Medulla oblongata (tissue), 1 donor: ENCODE results near the gene NR6A1.
"Not testable (repeated sequence)": the region's sequence is repeated elsewhere in the genome, so short reads cannot be mapped to it uniquely, and the experiment has no call there.

Experiments used
- DNase-seq: peaks from one replicate; pipeline ENCODE4 v3.0.0-alpha.2; 2015; ENCODE audit errors: extremely low spot score

The NR6A1 gene

DNA sequence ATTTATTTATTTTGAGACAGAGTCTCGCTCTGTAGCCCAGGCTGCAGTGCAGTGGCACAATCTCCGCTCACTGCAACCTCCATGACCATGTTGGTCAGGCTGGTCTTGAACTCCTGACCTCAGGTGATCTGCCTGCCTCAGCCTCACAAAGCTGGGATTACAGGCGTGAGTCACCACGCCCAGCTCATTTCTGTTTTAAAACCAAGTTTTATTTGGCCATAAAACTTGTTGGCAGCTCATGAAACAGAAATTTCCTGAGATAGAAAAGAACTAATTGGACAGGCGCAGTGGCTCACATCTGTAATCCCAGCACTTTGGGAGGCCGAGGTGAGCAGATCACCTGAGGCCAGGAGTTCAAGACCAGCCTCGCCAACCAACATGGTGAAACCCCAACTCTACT lies 155.3 kb downstream of the NR6A1 start:
- not testable (repeated sequence) for DNase-seq

DNA sequence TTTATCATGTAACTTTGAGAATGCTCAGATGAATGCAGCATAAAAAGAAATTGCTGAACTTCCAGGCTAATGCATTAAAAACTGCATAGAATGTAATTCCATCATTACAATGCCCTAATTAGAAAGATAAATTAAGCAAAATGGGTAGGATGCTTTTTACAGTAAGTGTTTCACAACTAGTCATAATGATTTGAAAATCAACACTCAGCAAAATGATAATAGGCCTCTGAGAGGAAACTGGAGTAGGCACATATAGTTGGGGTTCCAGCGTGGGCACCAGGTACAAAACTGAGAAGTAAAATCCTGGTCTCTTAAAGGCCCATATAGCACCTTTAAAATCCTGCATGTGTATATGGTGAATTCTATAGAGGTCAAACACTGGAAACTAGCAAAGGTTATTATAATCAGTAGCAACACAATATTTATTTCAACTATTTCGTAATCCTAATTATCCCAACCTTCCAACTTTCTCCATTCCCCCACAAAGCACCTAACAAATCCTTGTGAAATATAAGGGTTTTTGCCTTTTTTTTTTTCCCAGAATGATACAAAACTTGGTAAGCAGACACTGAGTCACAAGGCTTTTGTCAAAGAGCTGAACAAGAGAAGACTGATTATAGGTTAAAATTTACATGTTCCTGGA lies 155.9 kb downstream of the NR6A1 start:
- DNase-seq = no peak

DNA sequence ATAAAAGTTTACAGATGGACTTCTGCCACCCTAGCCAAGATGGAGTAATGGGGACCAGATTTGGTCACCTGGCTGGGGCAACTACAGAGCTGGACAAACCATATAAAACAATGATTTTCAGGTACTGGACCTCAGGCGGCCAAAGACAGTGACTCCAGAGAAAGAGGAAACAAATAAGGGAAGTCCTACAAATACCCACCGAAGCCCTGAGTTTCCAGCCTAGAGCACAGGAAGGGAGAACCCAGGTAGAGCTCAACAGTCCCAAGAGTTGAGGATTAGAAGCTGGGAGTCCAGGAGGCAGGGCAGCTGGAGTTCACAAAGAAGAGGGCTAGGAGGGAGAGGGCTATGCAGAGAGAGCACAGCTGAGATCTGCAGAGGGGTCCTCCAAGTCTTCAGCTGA lies 157.3 kb downstream of the NR6A1 start:
- DNase-seq = peak; percentile 8

DNA sequence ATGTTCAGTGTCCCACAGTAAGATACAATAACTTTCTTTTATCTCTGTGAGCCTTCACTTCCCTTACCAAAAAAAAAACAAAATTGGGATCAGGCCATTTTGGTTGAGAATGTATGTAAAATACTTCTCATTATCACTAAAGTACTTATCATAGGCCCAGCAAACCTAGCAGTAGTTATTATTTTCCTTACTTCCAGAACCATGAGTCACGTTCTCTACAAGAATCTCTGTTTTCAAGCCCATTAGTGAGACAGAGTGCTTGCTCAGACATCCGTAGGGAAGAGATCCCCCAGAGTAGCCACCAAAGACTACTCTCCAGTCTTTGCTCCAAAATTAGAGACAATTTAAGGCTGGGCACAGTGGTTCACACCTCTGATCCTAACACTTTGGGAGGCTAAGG lies 160.0 kb downstream of the NR6A1 start:
- no peak for DNase-seq

DNA sequence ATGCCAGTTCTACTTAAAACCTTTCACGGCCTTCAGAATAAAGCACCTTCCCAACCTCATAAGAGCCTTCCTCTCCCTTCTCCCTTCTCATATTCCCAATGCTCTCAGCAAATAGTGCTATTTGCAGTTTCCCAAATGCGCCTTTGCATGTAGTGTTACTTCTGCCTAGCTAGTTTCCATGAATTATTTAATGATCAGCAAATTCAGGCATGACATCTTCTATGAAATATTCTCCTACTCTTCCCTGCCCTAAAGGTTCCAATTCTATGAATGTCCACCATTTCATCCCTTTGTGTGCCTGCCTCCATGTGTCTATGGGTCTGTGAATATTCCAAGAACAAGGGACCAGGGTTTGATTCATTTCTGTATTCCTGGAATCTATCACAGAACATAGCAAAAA lies 165.1 kb downstream of the NR6A1 start:
- DNase-seq = no peak

DNA sequence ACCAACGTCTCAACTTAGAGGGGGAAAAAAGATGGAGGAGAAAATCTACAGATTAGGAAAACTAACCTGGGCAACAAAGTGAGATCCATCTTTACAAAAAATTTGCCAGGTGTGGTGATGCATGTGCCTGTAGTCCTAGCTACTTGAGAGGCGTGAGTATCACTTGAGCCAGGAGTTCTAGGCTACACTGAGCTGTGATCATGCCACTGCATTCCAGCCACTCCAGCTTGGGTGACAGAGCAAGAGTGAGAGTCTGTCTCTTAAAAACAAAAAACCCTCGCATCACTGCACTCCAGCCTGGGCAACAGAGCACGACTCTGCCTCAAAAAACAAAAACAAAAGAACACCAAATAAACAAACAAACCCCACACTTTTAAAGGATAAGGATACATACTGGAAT lies 165.9 kb downstream of the NR6A1 start:
- DNase-seq = no peak

DNA sequence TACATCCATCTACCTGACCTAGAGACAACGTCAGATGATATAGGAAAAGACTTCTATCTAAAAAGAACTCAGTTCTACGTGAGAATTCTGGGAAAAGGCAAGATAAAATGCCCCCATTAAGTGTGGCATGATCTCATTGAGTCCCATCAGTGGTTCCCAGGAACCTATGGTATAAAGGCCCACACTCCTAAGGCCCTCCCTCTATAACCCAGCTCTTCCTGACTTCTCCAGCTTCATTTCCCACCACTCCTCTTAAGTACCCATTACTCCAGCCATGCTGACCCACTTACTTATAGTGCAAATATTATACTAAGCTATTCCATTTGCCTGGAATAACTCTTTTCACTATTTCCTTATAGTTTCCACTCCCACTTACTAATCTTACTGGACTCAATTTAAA lies 168.5 kb downstream of the NR6A1 start:
- DNase-seq = no peak

DNA sequence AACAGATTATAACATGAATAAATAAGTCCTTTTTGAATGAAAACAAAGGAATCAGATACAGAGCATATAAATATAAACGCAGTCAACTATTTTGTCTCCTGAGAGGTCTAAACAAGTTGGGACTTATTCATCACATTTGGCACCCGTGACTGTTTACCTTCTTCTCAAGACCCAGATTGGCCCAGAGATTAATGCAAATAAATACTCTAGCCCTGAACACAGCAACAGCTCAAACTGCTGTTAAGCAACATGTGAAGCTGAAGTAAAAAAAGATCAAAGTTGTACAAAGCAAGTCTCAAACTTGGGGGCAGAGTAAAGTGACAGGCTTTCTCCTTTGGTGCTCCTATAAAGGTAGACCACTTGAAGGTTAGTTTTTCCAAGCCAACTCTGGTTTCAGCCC lies 168.9 kb downstream of the NR6A1 start:
- DNase-seq = no peak

DNA sequence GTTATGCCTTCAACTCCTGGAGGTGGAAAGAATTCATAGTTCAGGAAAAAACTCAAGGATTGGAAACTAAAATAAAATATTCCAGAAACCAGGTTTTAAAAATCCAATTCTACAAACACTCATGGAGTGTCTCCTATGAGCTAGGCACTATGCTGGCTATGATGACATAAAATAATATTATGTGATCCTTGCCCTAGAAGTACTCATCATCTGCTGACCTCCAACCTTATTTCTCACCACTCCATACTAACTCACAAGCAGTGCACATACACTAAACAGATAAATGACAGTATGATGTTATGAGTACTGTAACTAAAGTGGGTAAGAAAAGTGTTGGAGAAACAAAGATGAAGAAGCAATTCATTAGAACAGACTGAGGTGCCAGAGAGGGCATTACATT lies 170.7 kb downstream of the NR6A1 start:
- no peak for DNase-seq

DNA sequence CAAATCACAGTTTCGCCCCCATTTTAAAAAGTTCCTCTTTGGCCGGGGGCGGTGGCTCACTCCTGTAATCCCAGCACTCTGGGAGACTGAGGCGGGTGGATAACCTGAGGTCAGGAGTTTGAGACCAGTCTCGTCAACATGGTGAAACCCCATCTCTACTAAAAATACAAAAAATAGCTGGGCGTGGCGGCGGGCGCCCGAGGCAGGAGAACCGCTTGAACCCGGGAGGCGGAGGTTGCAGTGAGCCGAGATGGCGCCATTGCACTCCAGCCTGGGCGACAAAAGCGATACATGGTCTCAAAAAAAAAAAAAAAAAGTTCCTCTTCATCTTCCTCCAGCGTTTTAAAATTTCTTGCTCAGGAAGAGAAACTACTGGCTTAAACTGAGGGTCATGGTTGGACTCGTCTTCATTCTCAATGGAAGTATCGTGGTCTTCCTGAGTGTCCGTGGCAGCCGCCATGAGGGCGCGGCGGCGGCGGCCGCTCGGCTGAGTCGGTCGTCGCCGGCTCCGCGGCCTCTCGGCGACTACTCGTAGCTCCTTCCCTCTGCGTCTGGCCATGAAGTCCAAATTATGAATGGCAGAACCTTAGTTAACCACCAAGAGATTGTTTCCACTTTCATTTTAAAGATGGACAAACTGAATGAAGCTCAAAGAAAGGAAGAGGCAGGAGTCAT lies 171.9 kb downstream of the NR6A1 start:
- DNase-seq = no peak

DNA sequence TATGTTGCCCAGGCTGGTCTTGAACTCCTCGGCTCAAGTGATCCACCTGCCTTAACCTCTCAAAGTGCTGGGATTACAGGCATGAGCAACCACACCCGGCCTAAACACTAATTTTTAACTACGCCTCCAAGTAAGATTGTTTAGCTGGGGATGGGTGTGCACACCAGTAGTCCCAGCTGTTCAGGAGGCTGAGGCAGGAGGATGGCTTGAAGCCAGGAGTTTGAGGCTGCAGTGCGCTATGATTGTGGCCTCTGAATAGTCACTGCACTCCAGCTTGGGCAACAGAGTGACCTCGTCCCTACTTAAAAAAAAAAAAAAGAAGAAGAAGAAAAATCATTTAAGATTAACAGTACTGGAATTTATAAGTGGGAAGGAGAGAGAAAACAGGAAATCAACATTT lies 173.1 kb downstream of the NR6A1 start:
- no peak for DNase-seq

DNA sequence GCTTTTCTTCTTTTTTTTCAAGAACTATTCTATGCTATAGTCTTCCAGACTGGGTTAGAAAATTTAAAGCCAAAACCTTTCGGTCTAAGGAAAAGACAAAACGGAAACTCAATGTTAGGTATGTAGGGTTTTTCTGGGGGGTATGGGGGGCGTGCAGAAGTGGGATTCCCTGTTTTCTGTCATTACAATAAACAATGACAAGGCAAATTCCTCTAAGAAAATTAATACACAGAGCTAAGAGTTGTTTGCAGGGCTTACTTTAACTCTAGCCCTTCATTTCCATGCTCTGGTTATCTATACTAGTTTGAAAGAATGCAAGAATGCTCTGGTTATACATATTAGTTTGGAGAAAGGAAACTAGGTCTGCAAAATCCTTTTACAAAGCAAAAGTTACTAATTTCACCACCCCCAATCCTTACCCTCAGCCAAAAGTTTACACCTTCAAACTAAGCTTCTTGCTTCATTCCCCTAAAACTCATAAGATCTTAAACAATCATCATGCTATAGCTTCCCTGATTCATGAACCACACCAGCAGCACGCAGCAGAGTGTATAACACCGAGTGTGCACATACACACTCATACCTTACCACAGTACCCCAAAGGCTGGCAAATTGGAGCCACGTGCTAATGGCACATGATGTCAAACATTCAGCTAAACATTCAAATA lies 174.8 kb downstream of the NR6A1 start:
- DNase-seq = no peak

DNA sequence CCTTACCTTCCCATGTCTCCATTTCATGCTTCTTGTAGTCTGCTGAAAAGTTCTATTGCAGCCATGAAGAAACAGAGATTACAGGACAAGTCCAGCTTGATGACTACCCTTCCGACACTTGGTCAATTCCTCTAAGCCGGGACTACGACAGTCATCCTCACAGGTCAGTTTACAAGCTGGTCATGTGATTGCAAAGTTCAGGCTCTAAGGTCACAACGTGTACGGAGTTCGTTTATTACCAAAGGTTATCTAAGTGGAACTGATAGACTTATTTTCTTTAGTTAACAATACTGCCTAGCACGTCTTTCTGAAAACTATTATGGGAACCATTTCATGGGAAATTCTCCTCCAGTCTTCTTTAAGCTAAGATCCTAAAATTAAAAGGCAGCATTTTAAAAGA lies 175.4 kb downstream of the NR6A1 start:
- DNase-seq = no peak

DNA sequence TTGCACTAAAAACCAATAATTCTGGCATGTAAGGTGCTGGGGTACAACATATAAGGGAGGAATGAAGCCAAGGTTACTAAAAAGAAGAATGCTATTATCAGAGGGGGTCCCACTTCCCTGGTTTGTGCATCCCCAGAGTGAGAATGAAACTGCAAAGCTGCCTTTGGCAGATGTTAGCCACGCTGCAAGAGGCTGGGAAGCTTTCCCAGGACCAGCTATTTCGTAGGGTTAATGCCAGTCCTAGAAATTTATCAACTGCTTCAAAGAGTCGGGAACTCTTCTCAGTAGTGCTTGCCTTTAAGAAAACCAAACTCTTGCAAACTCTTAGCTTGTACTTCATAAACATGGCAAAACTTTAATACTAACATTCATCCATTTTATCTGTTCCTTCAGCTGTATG lies 176.4 kb downstream of the NR6A1 start:
- DNase-seq = peak; percentile 57

DNA sequence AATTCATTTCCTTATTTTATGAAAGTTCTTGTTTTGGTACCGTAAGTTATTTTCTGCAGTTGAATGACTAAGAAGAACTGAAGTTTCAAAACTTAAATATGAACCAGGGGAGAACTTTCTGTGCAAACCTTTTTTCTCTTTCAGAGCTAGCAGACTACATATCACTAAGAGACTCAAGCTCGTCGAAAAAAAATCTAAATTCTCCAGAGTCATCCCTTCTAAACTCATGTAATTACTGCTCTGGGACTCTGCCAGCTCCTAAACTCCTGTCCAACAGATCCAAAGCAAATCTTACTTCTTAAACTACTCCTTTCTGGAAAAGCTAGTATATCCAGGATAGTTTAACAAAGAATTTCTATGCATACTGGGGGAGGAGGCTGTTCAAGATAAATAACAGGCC lies 176.9 kb downstream of the NR6A1 start:
- no peak for DNase-seq

DNA sequence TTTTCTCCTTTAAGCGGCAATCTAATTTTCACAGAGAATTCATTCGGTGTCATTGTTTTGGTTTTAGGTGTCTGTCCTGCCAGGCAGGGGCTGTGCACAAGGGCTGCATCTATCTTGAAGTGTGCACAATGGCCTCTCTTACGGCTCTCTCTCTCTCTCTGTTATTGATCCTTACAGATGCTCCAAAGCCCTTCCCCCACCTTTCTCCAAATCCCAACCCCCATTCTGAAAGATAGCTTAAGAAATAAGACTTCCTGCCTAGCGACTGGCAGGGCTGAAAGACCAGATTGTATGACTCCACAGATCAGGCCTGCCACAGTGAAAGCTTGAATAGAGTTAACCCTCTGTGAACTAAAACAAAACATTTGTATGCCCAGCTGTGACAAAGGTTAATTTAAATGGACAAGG lies 177.5 kb downstream of the NR6A1 start:
- no peak for DNase-seq

DNA sequence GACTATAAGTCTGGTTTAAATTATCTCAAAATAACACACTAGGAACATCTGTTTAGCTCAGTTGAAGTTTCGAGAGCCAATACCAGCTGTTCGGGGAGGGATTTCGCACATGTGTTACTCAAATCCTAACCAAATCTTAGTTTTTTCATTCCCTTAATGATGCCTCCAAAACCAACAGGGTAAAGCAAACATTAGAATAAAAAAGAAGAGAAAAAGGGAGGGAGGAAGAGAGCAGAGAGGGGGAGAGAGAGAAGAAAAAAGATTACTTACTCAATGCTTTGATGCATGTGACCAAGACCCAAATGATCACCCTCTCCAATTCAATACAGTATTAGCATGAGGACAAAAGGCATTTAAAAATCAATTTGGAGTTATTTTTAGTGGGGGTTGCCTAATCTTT lies 177.9 kb downstream of the NR6A1 start:
- no peak for DNase-seq

DNA sequence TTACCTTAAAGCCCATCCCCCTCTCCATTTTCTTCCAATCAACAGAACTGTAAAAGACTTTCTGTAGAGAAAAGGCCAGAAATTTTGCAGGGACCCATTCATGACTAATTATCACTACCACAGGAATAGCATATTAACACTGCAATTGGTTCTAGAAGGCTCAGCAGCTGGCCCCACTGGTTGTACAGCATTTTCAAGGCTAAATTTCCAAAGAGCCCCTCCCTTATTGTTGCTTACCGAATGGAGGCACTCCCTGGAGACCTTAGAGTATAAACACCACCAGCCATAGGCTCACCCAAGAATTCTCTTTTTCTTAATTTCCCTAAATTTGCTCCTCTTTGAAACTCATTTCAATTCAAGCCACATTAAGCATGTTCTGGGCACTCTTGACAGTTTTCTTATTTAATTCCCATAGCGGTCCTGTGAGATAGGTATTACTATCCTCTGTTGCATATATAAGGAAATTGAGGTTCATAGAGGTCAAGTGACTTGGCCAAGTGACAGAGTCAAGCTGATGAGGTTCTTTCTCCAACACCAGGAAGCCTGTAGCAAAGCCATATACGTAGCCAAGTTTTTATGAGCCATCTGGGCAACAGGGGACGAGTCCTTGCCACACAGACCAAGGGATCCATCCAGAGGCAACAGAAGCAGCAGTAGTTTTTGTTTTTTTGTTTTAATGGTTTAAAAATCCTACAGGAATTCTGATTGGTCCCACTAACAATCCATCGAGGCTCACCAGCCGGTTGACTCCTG lies 180.0 kb downstream of the NR6A1 start:
- DNase-seq = no peak

DNA sequence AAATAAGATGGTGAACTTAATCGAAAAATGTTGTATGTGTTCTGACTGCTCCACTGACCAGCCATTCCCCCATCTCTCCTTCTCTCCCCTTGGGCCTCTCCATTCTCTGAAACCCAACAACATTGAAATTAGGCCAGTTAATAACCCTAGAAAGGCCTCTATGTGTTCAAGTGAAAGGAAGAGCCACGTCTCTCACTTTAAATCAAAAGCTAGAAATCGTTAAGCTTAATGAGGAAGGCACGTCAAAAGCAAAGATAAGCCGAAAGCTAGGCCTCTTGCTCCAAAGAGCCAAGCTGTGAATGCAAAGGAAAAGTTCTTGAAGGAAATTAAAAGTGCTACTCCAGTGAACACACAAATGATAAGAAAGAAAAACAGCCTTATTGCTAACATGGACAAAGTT lies 186.5 kb downstream of the NR6A1 start:
- no peak for DNase-seq

DNA sequence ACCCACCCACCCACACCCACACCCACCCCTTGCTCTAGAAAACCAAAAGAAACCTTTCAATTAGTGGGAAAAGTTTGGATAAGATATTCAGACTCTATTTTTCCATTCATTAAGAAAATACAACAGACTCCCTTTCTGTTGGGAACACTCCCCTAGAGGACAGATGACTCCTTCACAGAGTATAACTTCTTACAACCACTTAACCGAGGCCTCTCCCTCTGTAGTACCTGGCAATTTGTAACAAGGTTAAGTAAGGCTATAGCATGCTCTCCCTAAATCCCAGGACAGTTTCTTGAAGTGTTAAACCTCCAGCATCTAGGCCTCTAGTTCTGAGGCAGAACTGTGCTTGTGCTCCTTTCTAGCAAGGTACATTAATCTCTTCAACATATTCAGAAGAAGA lies 188.0 kb downstream of the NR6A1 start:
- DNase-seq = no peak

DNA sequence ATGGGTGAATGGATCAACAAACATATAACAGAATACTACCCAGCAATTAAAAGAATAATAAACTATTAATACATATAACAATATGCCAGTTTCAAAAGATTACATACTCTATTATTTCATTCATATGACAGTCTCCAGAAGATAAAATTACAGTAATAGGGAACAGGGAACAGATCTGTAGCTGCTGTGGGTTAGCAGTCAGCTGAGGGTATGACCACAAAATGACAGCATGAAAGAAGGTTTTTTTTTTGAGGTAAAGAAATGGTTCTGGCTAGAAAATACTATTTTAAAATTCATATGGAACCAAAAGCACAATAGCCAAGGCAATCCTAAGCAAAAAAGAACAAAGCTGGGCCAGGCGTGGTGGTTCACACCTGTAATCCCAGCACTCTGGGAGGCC lies 190.9 kb downstream of the NR6A1 start:
- DNase-seq = no peak

DNA sequence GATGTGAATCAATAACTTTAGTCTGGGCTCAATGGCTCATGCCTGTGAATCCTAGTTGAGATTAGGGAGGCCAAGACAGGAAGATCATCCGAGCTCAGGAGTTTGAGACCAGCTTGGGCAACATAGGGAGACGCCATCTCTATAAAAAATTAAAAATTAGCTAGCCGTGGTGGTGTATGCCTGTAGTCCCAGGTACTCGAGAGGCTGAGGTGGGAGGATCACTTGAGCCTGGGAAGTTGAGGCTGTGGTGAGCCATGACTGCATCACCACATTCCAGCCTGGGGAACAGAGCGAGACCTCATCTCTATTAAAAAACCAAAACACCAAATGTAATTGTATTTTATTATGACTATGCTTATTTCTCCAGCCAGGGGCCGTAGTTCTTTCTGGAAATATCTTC lies 194.4 kb downstream of the NR6A1 start:
- DNase-seq = no peak
